RWPE1 (cell line): ENCODE measurements around the gene SNAP29.

Experiments
- CTCF ChIA-PET: fragments of 350-600 bp; sonication (Branson Sonifier 250); formaldehyde crosslinking; extraction: SDS; loops from one replicate; lab custom pipeline; 2021; lab: Yijun Ruan, JAX
- POLR2A ChIA-PET: fragments of 400-600 bp; formaldehyde crosslinking; extraction: SDS; loops from one replicate; lab custom pipeline; 2020; ENCODE audit warnings: antibody characterized with exemption; ENCODE audit not compliant: low non-redundant PET; lab: Yijun Ruan, JAX
- DNase-seq: peaks from one replicate; pipeline ENCODE4 v3.0.0; 2012; ENCODE audit warnings: low spot score
- H3K27ac ChIP-seq: fragments of 450-650 bp; 2 replicates; pipeline ENCODE4 v1.5.1; 2017
- TF ChIP-seq, protein P1 (sequence below): fragments of 450-650 bp; conservative IDR thresholded peaks from 2 replicates; pipeline ENCODE4 v1.5.1; 2017; ENCODE audit warnings: low read depth, mild to moderate bottlenecking

The SNAP29 gene

GRCh38 chr22:20844055-20845037 is 14.5 kb upstream of the SNAP29 start:
- ChIA-PET POLR2A (no interaction called here), CTCF (no interaction called here)
- TF ChIP-seq, protein P1, sequence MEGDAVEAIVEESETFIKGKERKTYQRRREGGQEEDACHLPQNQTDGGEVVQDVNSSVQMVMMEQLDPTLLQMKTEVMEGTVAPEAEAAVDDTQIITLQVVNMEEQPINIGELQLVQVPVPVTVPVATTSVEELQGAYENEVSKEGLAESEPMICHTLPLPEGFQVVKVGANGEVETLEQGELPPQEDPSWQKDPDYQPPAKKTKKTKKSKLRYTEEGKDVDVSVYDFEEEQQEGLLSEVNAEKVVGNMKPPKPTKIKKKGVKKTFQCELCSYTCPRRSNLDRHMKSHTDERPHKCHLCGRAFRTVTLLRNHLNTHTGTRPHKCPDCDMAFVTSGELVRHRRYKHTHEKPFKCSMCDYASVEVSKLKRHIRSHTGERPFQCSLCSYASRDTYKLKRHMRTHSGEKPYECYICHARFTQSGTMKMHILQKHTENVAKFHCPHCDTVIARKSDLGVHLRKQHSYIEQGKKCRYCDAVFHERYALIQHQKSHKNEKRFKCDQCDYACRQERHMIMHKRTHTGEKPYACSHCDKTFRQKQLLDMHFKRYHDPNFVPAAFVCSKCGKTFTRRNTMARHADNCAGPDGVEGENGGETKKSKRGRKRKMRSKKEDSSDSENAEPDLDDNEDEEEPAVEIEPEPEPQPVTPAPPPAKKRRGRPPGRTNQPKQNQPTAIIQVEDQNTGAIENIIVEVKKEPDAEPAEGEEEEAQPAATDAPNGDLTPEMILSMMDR = no peak
- no peak overlapping the region for H3K27ac ChIP-seq
- no peak for DNase-seq

- H3K27ac ChIP-seq = no peak overlapping the region
- DNase-seq = no peak
- CTCF ChIA-PET = no interaction called here
- TF ChIP-seq, protein P1 = no peak
- POLR2A ChIA-PET = no interaction called here
Measured at GRCh38 chr22:20847318-20847822, 11.4 kb upstream of the SNAP29 start.

- CTCF ChIA-PET = no interaction called here
- DNase-seq = no peak
- TF ChIP-seq, protein P1 = no peak
- POLR2A ChIA-PET = no interaction called here
- no peak overlapping the region for H3K27ac ChIP-seq
Measured at GRCh38 chr22:20852076-20852475, 6.7 kb upstream of the SNAP29 start.

DNA sequence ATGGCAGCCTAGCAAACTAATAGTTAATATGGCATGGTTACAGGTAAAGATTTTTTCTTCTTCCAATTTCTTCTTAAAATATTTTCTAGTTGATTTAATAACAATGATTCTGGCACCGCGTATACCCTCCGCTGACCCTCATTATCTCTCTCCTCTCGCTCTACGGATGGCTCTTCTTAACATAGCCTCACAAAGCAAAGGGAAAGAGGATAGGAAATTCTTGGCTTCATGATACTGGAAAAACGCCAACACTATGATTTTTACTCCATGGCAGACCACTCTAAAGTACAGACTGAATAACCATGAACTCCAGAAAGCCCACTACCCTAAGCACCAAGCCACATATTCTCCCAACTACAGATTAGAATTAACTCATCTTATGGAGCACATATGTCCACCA is 6.3 kb upstream of the SNAP29 start:
- DNase-seq = no peak
- CTCF ChIA-PET = interaction anchor here (0.6 kb wide), 1 partner anchor 1122 kb away, joined by 4 read pairs; no protein-coding TSS in a partner anchor
- no peak overlapping the region for H3K27ac ChIP-seq
- TF ChIP-seq, protein P1 = no peak
- POLR2A ChIA-PET = no interaction called here

DNA sequence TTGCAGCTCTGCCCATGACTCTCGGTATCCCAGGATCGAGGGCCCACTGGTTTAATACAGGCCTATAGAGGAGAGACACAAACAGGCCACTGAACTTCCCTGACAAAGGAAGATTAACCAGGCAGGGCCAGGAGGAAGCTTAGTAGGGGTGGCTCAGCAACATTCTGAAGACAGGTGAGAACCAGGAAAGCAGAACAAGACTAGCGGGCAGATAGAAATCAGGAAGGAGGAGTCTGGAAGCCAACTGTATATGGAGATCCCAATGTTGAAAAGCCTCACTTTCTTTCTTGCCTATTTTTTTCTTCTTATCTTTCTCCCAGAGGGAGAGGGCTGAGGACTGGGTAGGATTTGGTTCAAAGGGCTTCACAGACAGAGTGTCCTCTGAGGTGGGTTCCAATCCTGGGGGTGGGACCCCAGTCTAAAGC is 5.6 kb upstream of the SNAP29 start:
- no peak for DNase-seq
- ChIA-PET POLR2A (no interaction called here), CTCF (interaction anchor here (0.6 kb wide), 1 partner anchor 1123 kb away, joined by 4 read pairs; no protein-coding TSS in a partner anchor)
- no peak overlapping the region for H3K27ac ChIP-seq
- TF ChIP-seq, protein P1 = no peak

DNA sequence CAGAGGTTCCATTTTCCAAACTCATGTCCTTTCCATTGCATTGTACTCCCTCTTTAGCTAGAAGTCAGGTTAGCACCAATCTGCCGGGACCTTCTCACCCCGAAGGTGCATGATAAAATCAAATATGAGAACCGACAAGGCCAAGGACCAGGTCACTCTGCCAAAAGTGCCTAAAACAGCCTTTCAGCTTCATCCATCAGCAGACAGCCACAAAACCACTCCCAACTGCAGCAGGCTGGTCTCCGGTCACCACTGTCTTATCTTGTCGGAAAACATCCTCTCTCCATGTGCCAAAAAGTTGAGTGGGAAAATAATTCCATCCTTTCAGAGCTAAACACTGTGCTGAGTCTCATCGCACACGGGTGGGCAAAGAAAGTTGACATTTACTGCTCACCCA is 1.6 kb upstream of the SNAP29 start:
- no peak for DNase-seq
- TF ChIP-seq, protein P1 = no peak
- ChIA-PET CTCF (interaction anchor here (0.6 kb wide), 1 partner anchor 83 kb away, joined by 3 read pairs; no protein-coding TSS in a partner anchor), POLR2A (no interaction called here)
- no peak overlapping the region; the same call in 1 of the 2 replicates for H3K27ac ChIP-seq
